Panc1 (cell line): ENCODE measurements around the gene C11orf58.

Source experiments
- CTCF ChIP-seq: fragments of 450-650 bp; IDR thresholded peaks from 2 replicates; pipeline ENCODE4 v1.5.1; 2017; ENCODE audit warnings: mild to moderate bottlenecking
- POLR2AphosphoS5 ChIP-seq: IDR thresholded peaks from 2 replicates; pipeline ENCODE4 v1.6.1; 2012; ENCODE audit warnings: mild to moderate bottlenecking, low read depth, low read length, moderate library complexity
- REST ChIP-seq, 2 experiments: IDR thresholded peaks; 2 replicates each; pipeline ENCODE4 v1.6.1; 2011 to 2012; ENCODE audit warnings: low read depth in 2 of 2, control low read depth in 1 of 2, low read length in 1 of 2, mild to moderate bottlenecking in 1 of 2, moderate library complexity in 1 of 2; ENCODE audit not compliant: insufficient read depth in 1 of 2
- SIN3A ChIP-seq: IDR thresholded peaks from 2 replicates; pipeline ENCODE4 v1.6.1; 2012; ENCODE audit warnings: low read depth, mild to moderate bottlenecking, low read length, moderate library complexity, borderline replicate concordance; ENCODE audit not compliant: insufficient read depth
- TCF7L2 ChIP-seq: IDR thresholded peaks from 2 replicates; pipeline ENCODE4 v1.6.1; 2011; ENCODE audit warnings: mild to moderate bottlenecking, low read depth, low read length, inconsistent platforms

DNA sequence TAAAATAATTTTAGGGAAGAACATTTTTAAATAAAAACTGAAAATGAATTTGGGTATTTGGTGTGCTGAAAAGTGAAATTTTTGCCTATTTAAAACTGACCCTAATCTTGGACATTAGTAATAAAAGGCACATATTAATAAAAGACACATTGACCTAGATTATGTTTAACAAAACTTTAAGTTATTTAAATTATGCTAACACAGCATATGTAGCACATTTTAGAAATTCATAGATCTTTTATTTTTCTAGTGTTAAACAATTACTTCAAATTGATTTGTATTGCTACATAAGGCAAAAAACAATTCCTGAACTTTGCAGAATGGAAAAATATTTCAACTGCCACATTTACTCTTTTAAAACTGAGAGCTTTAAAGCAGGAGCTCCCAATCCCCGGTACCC lies 10.6 kb downstream of the C11orf58 start:
- TF ChIP-seq CTCF (no peak), REST (IDR thresholded peaks at IDR 0.05; ENCODE audit: insufficient read depth in 1 of 2, low read depth in 2 of 2, low read length in 1 of 2) (no peak), SIN3A (no peak), POLR2AphosphoS5 (no peak), TCF7L2 (no peak)
